Measurements from ENCODE around the gene IQCN.

IQCN gene

DNA sequence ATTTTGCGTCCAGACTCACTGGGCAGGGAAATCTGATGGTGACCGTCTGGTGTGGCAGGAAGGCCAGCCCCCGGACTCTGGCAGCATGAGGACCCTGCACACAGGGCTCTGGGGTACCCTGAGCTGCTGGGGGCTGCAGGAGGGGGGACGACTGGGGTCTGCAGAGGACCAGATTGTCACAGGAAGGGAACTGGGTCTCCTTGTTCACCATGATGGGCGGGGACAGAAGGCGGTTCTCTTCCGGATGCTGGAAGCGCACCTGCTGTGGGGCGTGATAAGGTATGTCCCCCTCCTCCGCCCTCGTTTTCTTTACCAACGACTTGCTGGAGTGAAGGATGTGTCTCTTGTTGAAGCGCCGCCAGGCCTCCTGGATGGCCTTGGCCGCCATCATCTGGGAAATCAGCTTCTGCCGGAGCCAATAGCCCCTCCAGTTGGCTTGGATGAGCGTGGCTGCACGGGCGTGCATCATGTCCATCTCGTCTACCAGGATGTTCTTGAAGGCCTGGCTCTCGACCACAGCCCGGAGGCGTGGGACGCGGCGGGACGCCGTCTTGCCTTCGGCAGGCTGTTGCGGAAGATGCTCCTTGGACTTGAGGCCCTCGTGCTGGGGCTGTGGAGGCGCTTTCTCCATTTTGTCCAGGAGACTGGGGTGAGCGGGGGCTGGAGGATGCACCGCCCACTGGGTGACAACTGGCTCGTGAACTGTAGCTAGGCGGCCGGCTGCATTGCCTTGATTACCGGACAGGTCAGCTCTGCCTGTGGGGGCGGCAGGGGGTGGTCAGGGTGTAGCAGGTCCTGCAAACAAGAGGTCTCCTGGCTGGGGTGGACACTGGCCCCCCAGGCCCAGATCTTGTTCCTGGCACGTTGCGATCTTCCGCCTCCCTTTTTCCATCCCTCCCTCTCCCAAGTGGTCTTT, 7.2 kb downstream of the IQCN start:
- H3K36me3 Mint-ChIP-seq (ENCODE audit: low read depth): peaks cover 10% of the 10 kb centered on the region
- no peaks in the 10 kb centered on the region for H3K9me3 Mint-ChIP-seq
- H3K27ac Mint-ChIP-seq: no peak overlapping the region
- H3K4me3 Mint-ChIP-seq: no peak overlapping the region
- no peaks in the 10 kb centered on the region for H3K27me3 Mint-ChIP-seq (ENCODE audit: low read depth)
- H3K4me1 Mint-ChIP-seq (ENCODE audit: low read depth): no peaks in the 10 kb centered on the region

- H3K9me3 Mint-ChIP-seq: no peaks in the 10 kb centered on the region
- peaks cover 10% of the 10 kb centered on the region for H3K36me3 Mint-ChIP-seq (ENCODE audit: low read depth)
- no peaks in the 10 kb centered on the region for H3K4me1 Mint-ChIP-seq (ENCODE audit: low read depth)
- no peak overlapping the region for H3K4me3 Mint-ChIP-seq
- no peak overlapping the region for H3K27ac Mint-ChIP-seq
- H3K27me3 Mint-ChIP-seq (ENCODE audit: low read depth): no peaks in the 10 kb centered on the region
Measured at GRCh38 chr19:18265582-18265981, 8.7 kb downstream of the IQCN start.

DNA sequence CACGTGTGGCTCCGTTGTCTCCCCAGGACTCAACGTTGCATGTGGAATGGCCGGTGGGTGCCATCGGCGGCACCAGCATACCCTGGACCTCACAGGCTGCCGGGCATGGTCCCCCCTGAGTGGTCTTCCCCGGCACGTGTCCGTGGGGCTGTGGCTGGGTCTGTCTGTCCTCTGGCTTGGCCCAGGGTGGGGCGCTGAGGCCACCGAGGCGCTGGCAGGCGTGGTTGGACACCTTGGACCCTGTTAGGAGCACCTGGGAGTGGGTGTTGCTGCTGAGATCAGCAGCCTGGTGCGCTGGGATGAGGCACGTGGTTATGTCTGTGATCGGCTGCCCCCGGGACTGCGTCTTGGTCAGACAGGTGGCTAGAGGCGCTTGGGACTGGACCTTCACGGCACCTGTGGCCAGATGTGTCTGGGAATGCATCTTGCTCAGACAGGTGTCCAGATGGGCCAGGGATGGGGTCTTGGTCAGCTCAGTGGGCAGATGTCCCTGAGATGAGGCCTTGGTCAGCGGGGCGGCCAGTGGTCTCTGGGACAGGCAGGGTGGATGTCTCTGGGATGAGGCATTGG, 9.2 kb downstream of the IQCN start:
- Mint-ChIP-seq H3K9me3 (no peaks in the 10 kb centered on the region), H3K36me3 (ENCODE audit: low read depth) (peaks cover 10% of the 10 kb centered on the region), H3K27ac (no peak overlapping the region), H3K4me1 (ENCODE audit: low read depth) (no peaks in the 10 kb centered on the region), H3K27me3 (ENCODE audit: low read depth) (no peaks in the 10 kb centered on the region), H3K4me3 (no peak overlapping the region)

GRCh38 chr19:18264137-18264854, 10.0 kb downstream of the IQCN start:
- Mint-ChIP-seq H3K27ac (no peak overlapping the region), H3K27me3 (ENCODE audit: low read depth) (no peaks in the 10 kb centered on the region), H3K36me3 (ENCODE audit: low read depth) (peaks cover 10% of the 10 kb centered on the region), H3K4me3 (no peak overlapping the region), H3K9me3 (no peaks in the 10 kb centered on the region), H3K4me1 (ENCODE audit: low read depth) (no peaks in the 10 kb centered on the region)

- Mint-ChIP-seq H3K27ac (no peak overlapping the region), H3K36me3 (ENCODE audit: low read depth) (peaks cover 10% of the 10 kb centered on the region), H3K9me3 (no peaks in the 10 kb centered on the region), H3K4me1 (ENCODE audit: low read depth) (no peaks in the 10 kb centered on the region), H3K4me3 (no peak overlapping the region), H3K27me3 (ENCODE audit: low read depth) (no peaks in the 10 kb centered on the region)
Measured at GRCh38 chr19:18263324-18264136, 10.7 kb downstream of the IQCN start.

- H3K4me1 Mint-ChIP-seq (ENCODE audit: low read depth): no peaks in the 10 kb centered on the region
Measured at GRCh38 chr19:18262917-18263316, 11.3 kb downstream of the IQCN start.

DNA sequence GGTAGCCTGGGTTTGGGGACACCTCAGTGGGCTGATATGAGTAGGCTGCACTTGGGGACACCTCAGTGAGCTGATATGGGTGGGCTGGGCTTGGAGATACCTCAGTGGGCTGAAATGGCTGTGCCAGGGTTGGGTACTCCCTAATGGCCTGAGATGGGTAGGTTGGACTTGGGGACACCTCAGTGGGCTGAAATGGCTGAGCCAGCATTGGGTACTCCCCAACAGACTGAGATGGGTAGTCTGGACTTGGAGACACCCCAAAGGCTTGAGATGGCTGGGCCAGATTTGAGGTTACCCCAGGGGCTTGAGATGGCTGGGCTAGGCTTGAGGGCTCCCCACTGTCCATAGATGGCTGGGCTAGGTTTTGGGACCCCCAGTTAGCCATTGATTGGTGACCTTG, 12.1 kb downstream of the IQCN start:
- H3K4me1 Mint-ChIP-seq (ENCODE audit: low read depth): no peaks in the 10 kb centered on the region
- no peaks in the 10 kb centered on the region for H3K9me3 Mint-ChIP-seq
- no peak overlapping the region for H3K27ac Mint-ChIP-seq
- no peaks in the 10 kb centered on the region for H3K27me3 Mint-ChIP-seq (ENCODE audit: low read depth)
- H3K36me3 Mint-ChIP-seq (ENCODE audit: low read depth): peaks cover 5% of the 10 kb centered on the region
- H3K4me3 Mint-ChIP-seq: no peak overlapping the region

More at GRCh38 chr19:18262917-18263316, 11.3 kb downstream of the IQCN start:
- Mint-ChIP-seq H3K36me3 (ENCODE audit: low read depth) (peaks cover 5% of the 10 kb centered on the region), H3K9me3 (no peaks in the 10 kb centered on the region), H3K27me3 (ENCODE audit: low read depth) (no peaks in the 10 kb centered on the region), H3K27ac (no peak overlapping the region), H3K4me3 (no peak overlapping the region)

GRCh38 chr19:18261474-18261873, 12.8 kb downstream of the IQCN start:
- H3K4me3 Mint-ChIP-seq: no peak overlapping the region
- H3K27ac Mint-ChIP-seq: no peak overlapping the region
- H3K36me3 Mint-ChIP-seq (ENCODE audit: low read depth): peaks cover 5% of the 10 kb centered on the region
- no peaks in the 10 kb centered on the region for H3K9me3 Mint-ChIP-seq
- no peaks in the 10 kb centered on the region for H3K4me1 Mint-ChIP-seq (ENCODE audit: low read depth)
- H3K27me3 Mint-ChIP-seq (ENCODE audit: low read depth): no peaks in the 10 kb centered on the region

DNA sequence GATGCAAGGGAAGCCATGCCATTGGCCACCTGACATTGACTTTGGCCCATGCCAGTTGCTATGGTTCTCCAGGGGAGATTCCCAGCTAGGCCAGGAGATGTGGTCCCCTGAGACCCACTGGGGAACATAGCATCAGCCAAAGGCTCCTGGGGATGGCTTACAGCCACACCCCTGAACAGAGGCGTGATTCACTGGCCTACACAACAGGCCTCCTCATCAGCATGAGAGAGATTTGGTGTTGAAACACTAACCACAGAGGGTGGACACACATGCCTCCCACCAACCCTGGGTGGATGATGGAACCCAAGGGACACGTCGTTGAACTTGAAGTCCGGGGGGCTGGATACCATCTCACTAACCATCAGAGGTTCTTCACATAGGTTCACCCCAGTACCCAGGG, 14.4 kb downstream of the IQCN start:
- no peaks in the 10 kb centered on the region for H3K9me3 Mint-ChIP-seq
- H3K27ac Mint-ChIP-seq: no peak overlapping the region
- H3K36me3 Mint-ChIP-seq (ENCODE audit: low read depth): no peaks in the 10 kb centered on the region
- H3K4me1 Mint-ChIP-seq (ENCODE audit: low read depth): no peaks in the 10 kb centered on the region
- peaks cover 4% of the 10 kb centered on the region for H3K27me3 Mint-ChIP-seq (ENCODE audit: low read depth)
- H3K4me3 Mint-ChIP-seq: no peak overlapping the region

- H3K4me1 Mint-ChIP-seq (ENCODE audit: low read depth): no peaks in the 10 kb centered on the region
Measured at GRCh38 chr19:18257503-18258470, 16.5 kb downstream of the IQCN start.

DNA sequence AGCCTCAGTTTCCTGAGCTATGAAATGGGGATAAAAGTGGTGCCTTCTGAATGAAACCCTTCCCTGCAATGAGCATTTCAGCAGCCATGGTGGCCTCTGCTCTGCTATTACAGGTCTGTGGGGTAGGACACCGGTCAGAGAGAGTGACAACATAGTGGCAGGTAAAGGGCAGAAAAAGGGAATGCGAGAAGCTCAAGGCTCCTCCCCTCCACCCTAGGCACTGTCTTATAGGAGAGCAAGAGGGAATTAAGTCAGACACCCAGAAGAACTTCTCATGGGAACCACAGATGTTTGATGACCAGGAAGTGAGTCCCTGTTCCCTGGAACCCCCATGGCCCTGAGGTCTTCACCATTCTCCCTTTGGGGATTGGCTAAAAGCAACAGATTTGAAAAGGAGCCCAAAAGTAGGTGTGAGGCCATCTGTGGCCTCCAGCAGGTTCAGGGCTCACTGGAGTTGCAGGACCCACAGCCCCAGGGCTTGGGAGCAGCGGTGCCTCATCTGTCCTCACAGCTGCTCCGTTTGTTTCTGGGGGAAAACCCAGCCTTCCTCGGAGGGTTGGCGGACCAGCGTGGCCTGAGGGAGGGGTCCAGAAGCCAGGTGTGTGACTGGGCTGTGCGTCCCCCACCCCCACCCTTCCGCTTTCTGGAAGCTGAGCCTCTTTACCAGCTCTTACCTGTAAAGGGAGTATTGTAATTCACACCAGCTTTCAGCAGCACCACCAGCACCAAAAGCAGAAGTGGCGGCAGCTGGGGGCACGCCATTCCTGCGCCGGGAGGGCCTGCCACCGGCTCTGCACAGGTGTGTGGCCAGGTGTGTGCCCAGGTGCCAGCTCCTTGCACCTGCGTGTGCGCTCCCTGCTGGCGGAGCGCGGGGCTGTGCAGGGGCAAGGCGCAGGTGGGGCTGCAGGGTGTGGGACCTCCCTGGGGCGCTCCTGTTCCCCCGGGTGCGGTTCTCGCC, 19.4 kb downstream of the IQCN start:
- peaks cover 2% of the 10 kb centered on the region for H3K4me1 Mint-ChIP-seq (ENCODE audit: low read depth)

More at GRCh38 chr19:18257503-18258470, 16.5 kb downstream of the IQCN start:
- Mint-ChIP-seq H3K27me3 (ENCODE audit: low read depth) (peaks cover 14% of the 10 kb centered on the region), H3K4me3 (no peak overlapping the region), H3K36me3 (ENCODE audit: low read depth) (no peaks in the 10 kb centered on the region), H3K9me3 (no peaks in the 10 kb centered on the region), H3K27ac (no peak overlapping the region)

DNA sequence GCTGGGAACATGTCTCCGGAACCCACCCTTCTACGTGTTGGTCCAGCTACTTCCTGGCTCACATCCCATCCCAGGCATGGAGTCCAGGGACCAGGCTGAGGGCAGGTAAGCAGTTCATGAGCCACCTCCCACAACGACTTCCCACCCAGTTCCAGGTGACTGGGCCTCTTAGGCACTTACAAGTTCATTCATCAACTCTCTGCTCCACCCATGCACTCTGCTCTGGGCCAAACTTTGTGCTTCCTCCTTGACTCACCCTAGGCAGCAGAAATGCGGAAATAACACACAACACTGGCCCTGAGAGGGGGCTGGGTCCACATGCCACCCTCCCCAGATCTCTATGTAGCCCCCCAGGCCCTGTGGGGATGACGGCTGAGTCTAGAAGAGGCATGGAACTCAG, 20.5 kb downstream of the IQCN start:
- Mint-ChIP-seq H3K9me3 (no peaks in the 10 kb centered on the region), H3K27me3 (ENCODE audit: low read depth) (peaks cover 25% of the 10 kb centered on the region), H3K27ac (no peak overlapping the region), H3K36me3 (ENCODE audit: low read depth) (no peaks in the 10 kb centered on the region), H3K4me1 (ENCODE audit: low read depth) (peaks cover 2% of the 10 kb centered on the region), H3K4me3 (no peak overlapping the region)

More for the DNA sequence above, 19.4 kb downstream of the IQCN start:
- H3K27me3 Mint-ChIP-seq (ENCODE audit: low read depth): peaks cover 25% of the 10 kb centered on the region
- H3K36me3 Mint-ChIP-seq (ENCODE audit: low read depth): no peaks in the 10 kb centered on the region
- no peak overlapping the region for H3K27ac Mint-ChIP-seq
- no peak overlapping the region for H3K4me3 Mint-ChIP-seq
- H3K9me3 Mint-ChIP-seq: no peaks in the 10 kb centered on the region
